A549 treated with Mapracorat at 1 μM for 4 hours (cell line): Measurements from ENCODE around the gene SNX6. TPM values are rescaled to one million over a fixed set of nuclear protein-coding genes. Genes with fewer than 3 reads are reported as not detected.

ENCODE experiments used
- total RNA-seq: library from RNA; stranded (reverse); fragments of 200-300 nt; extraction: Qiagen RNA extraction; gene quantifications from 5 replicates; pipeline ENCODE4 v1.2.3, GENCODE V29; 2022

The SNX6 gene
- total RNA-seq, result 61.9 to 86.7 TPM (median 77.8 TPM) in 5 replicates

GRCh38 chr14:34629657-34630529 lies at the start of gene SNX6:
SNX6 (minus strand) TSS chr14:34630148; CDS start chr14:34630116, 32 bp downstream.

DNA sequence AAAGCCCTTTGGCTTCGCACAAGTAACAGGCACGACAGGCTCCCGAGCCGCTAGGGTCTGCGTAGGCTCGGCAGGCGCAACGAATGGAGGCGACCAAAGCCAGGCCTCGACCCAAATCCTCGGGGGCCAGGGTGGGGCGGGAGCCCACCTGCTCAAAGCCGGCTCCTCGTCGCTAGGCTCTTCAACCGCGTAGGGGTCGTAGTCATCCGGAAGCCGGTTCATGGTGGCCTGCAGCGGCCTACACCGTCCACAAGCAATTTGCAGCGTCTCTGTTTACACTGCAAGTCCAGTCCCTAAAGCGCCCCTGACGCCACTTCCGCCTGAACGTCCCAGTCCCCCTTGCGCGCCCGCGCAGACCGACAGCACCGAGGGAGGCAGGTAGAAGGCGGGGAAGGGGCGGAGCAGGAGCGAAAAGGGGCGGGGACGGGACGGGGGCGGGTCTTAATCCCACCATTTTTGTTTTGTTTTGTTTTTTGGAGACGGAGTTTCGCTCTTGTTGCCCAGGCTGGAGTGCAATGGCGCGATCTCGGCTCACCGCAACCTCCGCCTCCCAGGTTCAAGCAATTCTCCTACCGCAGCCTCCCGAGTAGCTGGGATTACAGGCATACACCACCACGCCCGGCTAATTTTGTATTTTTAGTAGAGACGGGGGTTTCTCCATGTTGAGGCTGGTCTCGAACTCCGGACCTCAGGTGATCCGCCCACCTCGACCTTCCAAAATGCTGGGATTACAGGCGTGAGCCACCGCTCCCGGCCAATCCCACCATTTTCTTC lies 90.4 kb downstream of the SNX6 start, which contains the start of gene EAPP:
Gene EAPP, minus strand, starts transcription at position 295 of the 774 bp plus-strand sequence. Its CDS starts 73 bp downstream, at position 222.

Other genes with a start within 250 kb of the SNX6 start
- 26.5 to 36.6 TPM (median 33.4 TPM) in 5 replicates for gene SPTSSA, start 167.9 kb downstream of the SNX6 start, total RNA-seq
- gene EAPP, start 90.4 kb downstream of the SNX6 start, total RNA-seq, result 35.9 to 51.1 TPM (median 38.5 TPM) in 5 replicates
- 103 to 122 TPM (median 109 TPM) in 5 replicates for gene CFL2, start 84.4 kb upstream of the SNX6 start, total RNA-seq
- 23.8 to 31.5 TPM (median 27.6 TPM) in 5 replicates for gene BAZ1A, start 245.2 kb upstream of the SNX6 start, total RNA-seq